B cell (primary cell): Measurements from ENCODE around the gene CHAMP1.

Experiments used
- EZH2 ChIP-seq: IDR thresholded peaks from 2 replicates; pipeline ENCODE4 v1.6.1; 2012; ENCODE audit warnings: borderline replicate concordance, low read depth, mild to moderate bottlenecking, moderate library complexity, low read length; ENCODE audit not compliant: insufficient read depth, poor library complexity, severe bottlenecking
- TF ChIP-seq, protein P1 (sequence below): fragments of 200-600 bp; IDR thresholded peaks from one replicate; pipeline ENCODE4 v1.8.0; 2022; ENCODE audit warnings: antibody characterized with exemption, mild to moderate bottlenecking

DNA sequence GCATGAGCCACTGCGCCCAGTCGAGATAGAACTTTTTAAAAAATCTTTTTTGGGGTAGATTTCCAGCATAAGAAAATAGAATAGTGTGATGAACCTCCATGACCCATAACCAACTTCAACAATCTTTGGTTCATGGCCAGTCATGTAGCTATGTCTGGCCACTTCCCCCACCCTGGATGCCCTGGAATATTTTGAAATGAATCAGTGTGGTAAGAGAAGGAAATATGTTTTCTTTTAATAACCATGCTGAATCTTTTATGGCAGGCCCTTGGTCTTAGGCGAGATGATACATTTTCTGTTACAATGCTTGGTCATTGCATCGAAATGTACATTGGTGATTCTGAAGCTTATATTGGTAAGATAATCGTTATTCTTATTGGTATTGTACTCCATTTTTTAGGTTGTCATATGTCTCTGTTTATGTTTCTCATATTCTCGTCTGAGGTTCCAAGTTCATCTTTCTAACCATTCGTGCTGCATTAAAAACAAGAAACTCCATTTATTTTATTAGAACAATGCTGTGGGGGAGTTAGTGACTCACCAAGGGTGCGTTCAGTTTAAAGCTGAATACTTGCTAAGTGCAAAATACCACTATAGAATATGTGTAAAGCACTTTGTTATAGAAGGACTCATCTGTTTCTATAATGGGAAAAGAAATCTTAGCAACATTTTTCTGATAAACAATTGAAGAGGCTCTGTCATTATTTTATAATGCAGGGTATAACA lies 49.3 kb upstream of the CHAMP1 start:
- TF ChIP-seq, protein P1, sequence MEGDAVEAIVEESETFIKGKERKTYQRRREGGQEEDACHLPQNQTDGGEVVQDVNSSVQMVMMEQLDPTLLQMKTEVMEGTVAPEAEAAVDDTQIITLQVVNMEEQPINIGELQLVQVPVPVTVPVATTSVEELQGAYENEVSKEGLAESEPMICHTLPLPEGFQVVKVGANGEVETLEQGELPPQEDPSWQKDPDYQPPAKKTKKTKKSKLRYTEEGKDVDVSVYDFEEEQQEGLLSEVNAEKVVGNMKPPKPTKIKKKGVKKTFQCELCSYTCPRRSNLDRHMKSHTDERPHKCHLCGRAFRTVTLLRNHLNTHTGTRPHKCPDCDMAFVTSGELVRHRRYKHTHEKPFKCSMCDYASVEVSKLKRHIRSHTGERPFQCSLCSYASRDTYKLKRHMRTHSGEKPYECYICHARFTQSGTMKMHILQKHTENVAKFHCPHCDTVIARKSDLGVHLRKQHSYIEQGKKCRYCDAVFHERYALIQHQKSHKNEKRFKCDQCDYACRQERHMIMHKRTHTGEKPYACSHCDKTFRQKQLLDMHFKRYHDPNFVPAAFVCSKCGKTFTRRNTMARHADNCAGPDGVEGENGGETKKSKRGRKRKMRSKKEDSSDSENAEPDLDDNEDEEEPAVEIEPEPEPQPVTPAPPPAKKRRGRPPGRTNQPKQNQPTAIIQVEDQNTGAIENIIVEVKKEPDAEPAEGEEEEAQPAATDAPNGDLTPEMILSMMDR = no peak
- TF ChIP-seq EZH2 = no peak
